Hematopoietic multipotent progenitor cell treated with erythropoietin and hydrocortisone succinate and interleukin-3 and kit ligand, for 8 days (in vitro differentiated cells): ENCODE results near the gene TRUB2.

ENCODE experiments used
- DNase-seq: peaks from one replicate; pipeline ENCODE4 v3.0.0-alpha.2; 2015

Gene TRUB2

GRCh38 chr9:128262687-128263086 lies 59.6 kb downstream of the TRUB2 start:
- no peak for DNase-seq

GRCh38 chr9:128260340-128260739 lies 61.9 kb downstream of the TRUB2 start:
- DNase-seq = no peak

- no peak for DNase-seq
Observed at GRCh38 chr9:128259156-128259555, 63.1 kb downstream of the TRUB2 start.

- no peak for DNase-seq
Observed at GRCh38 chr9:128258326-128258725, 63.9 kb downstream of the TRUB2 start.

- DNase-seq = no peak
Observed at GRCh38 chr9:128257907-128258306, 64.3 kb downstream of the TRUB2 start.

- no peak for DNase-seq
Observed at GRCh38 chr9:128257086-128257825, 65.0 kb downstream of the TRUB2 start.
